Psoas muscle (tissue), 8 donors: Measurements from ENCODE around the gene MACROH2A1. TPM values are rescaled to one million over a fixed set of nuclear protein-coding genes. Genes with fewer than 3 reads are reported as not detected.

ENCODE experiments used
- ATAC-seq, 4 donors: fragments of 200-7000 bp; cut with Tn5 transposase; one replicate each; pipeline ENCODE4 v1.9.1; 2020; ENCODE audit warnings: moderate library complexity in 3 of 4, mild to moderate bottlenecking in 2 of 4
- DNase-seq, 2 donors: peaks; one replicate each; pipeline ENCODE4 v3.0.0-alpha.2; 2020
- H3K27ac ChIP-seq: fragments of 200-600 bp; one replicate; pipeline ENCODE4 v1.8.0; 2022
- H3K27me3 ChIP-seq, 3 donors: fragments of 200-600 bp in 1 of 3; one replicate each; pipeline versions ENCODE4 v1.6.1 to v1.8.0; 2013 to 2022; ENCODE audit warnings: low read length in 2 of 3, mild to moderate bottlenecking in 2 of 3, moderate library complexity in 1 of 3; ENCODE audit not compliant: insufficient read depth in 3 of 3
- H3K36me3 ChIP-seq, 2 donors: fragments of 200-600 bp in 1 of 2; one replicate each; pipeline versions ENCODE4 v1.6.1 to v1.8.0; 2013 to 2022; ENCODE audit warnings: low read depth in 1 of 2, mild to moderate bottlenecking in 1 of 2, moderate library complexity in 1 of 2; ENCODE audit not compliant: insufficient read depth in 1 of 2
- H3K4me1 ChIP-seq: fragments of 200-600 bp; one replicate; pipeline ENCODE4 v1.8.0; 2022
- H3K4me3 ChIP-seq: fragments of 200-600 bp; one replicate; pipeline ENCODE4 v1.8.0; 2022; ENCODE audit warnings: mild to moderate bottlenecking
- H3K9me3 ChIP-seq: fragments of 200-600 bp; one replicate; pipeline ENCODE4 v1.8.0; 2022
- CTCF ChIP-seq: fragments of 200-600 bp; IDR thresholded peaks from one replicate; pipeline ENCODE4 v1.8.0; 2022; ENCODE audit warnings: antibody characterized with exemption
- WGBS, 3 donors: extraction: QIAGEN DNeasy Blood & Tissue Kit; methylation state at CpG; one replicate each; pipeline versions ENCODE4 v1.1.6 to v1.1.7; 2013; 5-methylcytosine and 5-hydroxymethylcytosine counted together
- intact Hi-C, 2 donors: fragments of 100-400 bp; cut with DNase I; formaldehyde crosslinking; loops; one replicate each; pipeline versions ENCODE4 v1.11.0 to v1.14.2; 2022
- polyA plus RNA-seq, 3 donors: library from polyadenylated mRNA; stranded (reverse); fragments of 200-250 nt; gene quantifications; one replicate each; pipeline ENCODE4 v1.2.3, GENCODE V29; 2013
- total RNA-seq, 4 donors: library from RNA; stranded (reverse); fragmentation: NEBNext Ultra II Directional in 2 of 4; extraction: Animal tissue kit (Norgen Biotek cat#: 25700) in 2 of 4; gene quantifications; one replicate each; pipeline versions ENCODE4 v1.2.1 to v1.2.4, GENCODE V29; 2021 to 2023
- donor health status: healthy with polysubstance abuse.
- donor health status: DM: no; HTN: no; CAD: no; lungs with moderate emphysema.
- donor health status: Bipolar disorder and iron deficiency.
- donor health status: healthy.
- donor health status: DM: yes; HTN: yes; CAD: no.
- donor health status: DM: no; HTN: no; CAD: no.
- donor health status: DM: no; HTN: no; CAD: no.
- donor health status: DM: yes; HTN: yes; CAD: no.

MACROH2A1 gene
- total and polyA plus RNA-seq, 7 donors: 57.8 to 127 (median 85.7) TPM

GRCh38 chr5:135446206-135446605, 47.2 kb upstream of the MACROH2A1 start:
- Histone ChIP-seq H3K9me3 (no peaks in the 10 kb centered on the region), H3K36me3 (no peaks in the 10 kb centered on the region), H3K4me3 (no peak overlapping the region), H3K27ac (no peak overlapping the region), H3K27me3 (no peaks in the 10 kb centered on the region), H3K4me1 (peaks cover 4% of the 10 kb centered on the region)
- intact Hi-C loops: no loop called here
- DNase-seq: no peak
- 81 to 92% (median 91%) methylated on average over 9 of the region's 9 CpGs for WGBS, 3 donors
- ATAC-seq: no peak
- TF ChIP-seq CTCF: no peak

- ATAC-seq: no peak
- 85 to 90% (median 88%) methylated on average over 14 of the region's 14 CpGs for WGBS, 3 donors
- Histone ChIP-seq H3K36me3 (no peaks in the 10 kb centered on the region), H3K27ac (no peak overlapping the region), H3K27me3 (no peaks in the 10 kb centered on the region), H3K4me3 (no peak overlapping the region), H3K4me1 (peaks cover 4% of the 10 kb centered on the region), H3K9me3 (no peaks in the 10 kb centered on the region)
- no peak for TF ChIP-seq CTCF
- intact Hi-C loops: no loop called here
- no peak for DNase-seq
Observed at GRCh38 chr5:135445306-135445985, 46.4 kb upstream of the MACROH2A1 start.

GRCh38 chr5:135444881-135445280, 45.9 kb upstream of the MACROH2A1 start:
- Histone ChIP-seq H3K27ac (no peak overlapping the region), H3K9me3 (no peaks in the 10 kb centered on the region), H3K27me3 (no peaks in the 10 kb centered on the region), H3K36me3 (no peaks in the 10 kb centered on the region), H3K4me1 (peaks cover 4% of the 10 kb centered on the region), H3K4me3 (no peak overlapping the region)
- DNase-seq: no peak
- no peak for TF ChIP-seq CTCF
- 84 to 91% (median 90%) methylated on average over 6 of the region's 6 CpGs for WGBS, 3 donors
- intact Hi-C loops: no loop called here
- no peak for ATAC-seq

GRCh38 chr5:135444360-135444759, 45.3 kb upstream of the MACROH2A1 start:
- intact Hi-C loops: no loop called here
- H3K36me3 ChIP-seq: no peaks in the 10 kb centered on the region
- WGBS, 3 donors: 87 to 90% (median 90%) methylated on average over 13 of the region's 13 CpGs
- DNase-seq (no peak), ATAC-seq (no peak)
- no peaks in the 10 kb centered on the region for H3K27me3 ChIP-seq
- no peak for TF ChIP-seq CTCF
- H3K4me3 ChIP-seq: no peak overlapping the region
- H3K27ac ChIP-seq: no peak overlapping the region
- H3K4me1 ChIP-seq: peaks cover 4% of the 10 kb centered on the region
- no peaks in the 10 kb centered on the region for H3K9me3 ChIP-seq
